ENCODE data around the gene EFCAB11. TPM values are rescaled to one million over a fixed set of nuclear protein-coding genes. Genes with fewer than 3 reads are reported as not detected.

Gene EFCAB11
- total and polyA plus RNA-seq, 2 donors (not counting 3 experiments of a cell fraction or from before 2014, with no cell fraction given), result 2.8 to 6.3 TPM

DNA sequence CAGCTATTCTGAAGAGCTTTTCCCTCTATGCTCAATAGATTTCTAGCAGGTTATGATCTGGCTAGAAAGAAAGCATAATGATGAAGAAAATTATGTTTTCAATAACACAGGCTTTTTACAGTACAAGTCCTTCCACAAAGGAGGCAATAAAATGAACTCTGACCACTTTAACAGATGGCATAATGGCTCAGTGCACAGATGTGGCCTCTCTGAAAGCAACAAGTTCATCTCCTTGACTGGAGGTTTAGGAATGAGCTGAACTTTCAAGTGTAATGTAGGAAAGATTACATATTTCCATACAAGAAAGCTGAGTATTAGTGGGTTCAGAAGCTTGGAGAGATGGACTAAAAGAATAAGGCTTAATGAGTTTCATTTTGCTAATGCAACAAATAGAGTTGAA lies 147.4 kb downstream of the EFCAB11 start:
- Histone ChIP-seq H3K27ac (ENCODE audit: insufficient read depth, low read depth, low read length) (no peak overlapping the region), H2AFZ (ENCODE audit: low read depth, low read length) (no peak overlapping the region), H3K4me3 (replicated peaks in 1 of 3; ENCODE audit: insufficient read depth in 1 of 3, low read depth in 1 of 3, low read length in 3 of 3) (no peak overlapping the region), H3K79me2 (ENCODE audit: control insufficient read depth, insufficient read depth, low read length) (no peaks in the 10 kb centered on the region), H3K9me3 (replicated peaks; ENCODE audit: control insufficient read depth, insufficient read depth, low read length) (no peaks in the 10 kb centered on the region), H3K4me1 (ENCODE audit: control insufficient read depth, extremely low read depth, insufficient read depth, low read length) (peaks cover 3% of the 10 kb centered on the region), H3K9me1 (replicated peaks; ENCODE audit: control insufficient read depth, extremely low read depth, insufficient read depth, low read length) (no peaks in the 10 kb centered on the region), H3K9ac (replicated peaks; ENCODE audit: extremely low read depth, insufficient read depth, low read length) (no peak overlapping the region), H3K4me2 (ENCODE audit: insufficient read depth, low read length) (no peak overlapping the region), H3K36me3 (ENCODE audit: control insufficient read depth in 2 of 2, extremely low read depth in 1 of 2, insufficient read depth in 2 of 2, low read length in 2 of 2) (no peaks in the 10 kb centered on the region), H3K27me3 (ENCODE audit: control insufficient read depth in 2 of 2, insufficient read depth in 2 of 2, low read length in 2 of 2) (no peaks in the 10 kb centered on the region), H4K20me1 (replicated peaks; ENCODE audit: control insufficient read depth, extremely low read depth, insufficient read depth, low read length) (no peaks in the 10 kb centered on the region)
- ChIA-PET POLR2A (no interaction called here), CTCF (no interaction called here)
- BruUV-seq (replicated peaks), result no TSS peak
- dilution Hi-C loops (cut with MboI; ENCODE audit: extremely low pct_ligation_motif_present, low sequenced_read_pairs), result no loop called here
- no peak for TF ChIP-seq POLR2A (IDR thresholded peaks at IDR 0.05; ENCODE audit: low read depth, low read length)
- TF ChIP-seq CTCF (IDR thresholded peaks at IDR 0.05; ENCODE audit: extremely low read depth in 1 of 2, insufficient read depth in 1 of 2, low read depth in 1 of 2, low read length in 2 of 2), result no peak
- TF ChIP-seq GATA2 (IDR thresholded peaks at IDR 0.05; ENCODE audit: insufficient read depth, insufficient read length, low read depth, low read length), result no peak
- no peak for TF ChIP-seq MYC (IDR thresholded peaks at IDR 0.05; ENCODE audit: low read depth, low read length)
- no peak for TF ChIP-seq POLR2AphosphoS5 (IDR thresholded peaks at IDR 0.05; ENCODE audit: insufficient read depth, low read depth, low read length)
- no peak for TF ChIP-seq MAX (IDR thresholded peaks at IDR 0.05; ENCODE audit: insufficient read depth, insufficient read length)
- TF ChIP-seq FOS (IDR thresholded peaks at IDR 0.05; ENCODE audit: borderline replicate concordance, insufficient read depth, low read length), result no peak
- no peak for TF ChIP-seq EZH2 (IDR thresholded peaks at IDR 0.05; ENCODE audit: borderline replicate concordance, low read depth, low read length, severe bottlenecking)
- no peak for TF ChIP-seq JUN (IDR thresholded peaks at IDR 0.05; ENCODE audit: borderline replicate concordance, insufficient read depth, insufficient read length, low read depth)
- intact Hi-C loops (cut with micrococcal nuclease), result no loop called here
- FAIRE-seq (no peak), DNase-seq (ENCODE audit: low read depth, low spot score) (no peak)

All from endothelial cell of umbilical vein (primary cell).